H4 (cell line): Measurements from ENCODE around the gene RNF5. TPM values are rescaled to one million over a fixed set of nuclear protein-coding genes. Genes with fewer than 3 reads are reported as not detected.
"Not testable (repeated sequence)": the region's sequence is repeated elsewhere in the genome, so short reads cannot be mapped to it uniquely, and the experiment has no call there.

Experiments
- DNase-seq: peaks from one replicate; pipeline ENCODE4 v3.0.0-alpha.2; 2015; ENCODE audit warnings: low spot score
- total RNA-seq: library from RNA; depleted of rRNA; stranded (reverse); fragments of >200 nt; shearing (Covaris generic); gene quantifications from 2 replicates; pipeline ENCODE4 v1.2.3, GENCODE V29; 2014; rRNA removed

RNF5 gene
- total RNA-seq, 1 experiment from 2014 or later: 56.9 TPM

- no peak for DNase-seq
Observed at GRCh38 chr6:32204268-32204715, 26.1 kb downstream of the RNF5 start.

- DNase-seq: no peak
Observed at GRCh38 chr6:32208996-32209395, 30.8 kb downstream of the RNF5 start.

- no peak for DNase-seq
Observed at GRCh38 chr6:32210191-32210601, 32.0 kb downstream of the RNF5 start.

- not testable (repeated sequence) for DNase-seq
Observed at GRCh38 chr6:32211432-32211831, 33.2 kb downstream of the RNF5 start.

- DNase-seq: no peak
Observed at GRCh38 chr6:32212076-32212760, 34.0 kb downstream of the RNF5 start.

GRCh38 chr6:32213649-32214048, 35.4 kb downstream of the RNF5 start:
- no peak for DNase-seq

GRCh38 chr6:32214126-32214525, 35.9 kb downstream of the RNF5 start:
- no peak for DNase-seq

GRCh38 chr6:32215617-32216016, 37.4 kb downstream of the RNF5 start:
- DNase-seq: no peak

GRCh38 chr6:32216285-32216684, 38.1 kb downstream of the RNF5 start:
- DNase-seq: no peak

- no peak for DNase-seq
Observed at GRCh38 chr6:32216998-32217397, 38.8 kb downstream of the RNF5 start.

- no peak for DNase-seq
Observed at GRCh38 chr6:32218167-32218566, 40.0 kb downstream of the RNF5 start.

GRCh38 chr6:32220021-32220420, 41.8 kb downstream of the RNF5 start:
- no peak for DNase-seq

GRCh38 chr6:32222333-32223230, 44.4 kb downstream of the RNF5 start:
- no peak for DNase-seq

- DNase-seq: no peak
Observed at GRCh38 chr6:32223258-32224235, 45.3 kb downstream of the RNF5 start, which contains the start of gene NOTCH4. Gene NOTCH4 (minus strand): TSS chr6:32224067. CDS start chr6:32223928, 139 bp downstream.

- DNase-seq: no peak
Observed at GRCh38 chr6:32224696-32225095, 46.5 kb downstream of the RNF5 start.

- no peak for DNase-seq
Observed at GRCh38 chr6:32226434-32226833, 48.2 kb downstream of the RNF5 start.

Other genes starting within 250 kb of the RNF5 start
- gene CFB, start 232.3 kb upstream of the RNF5 start, total RNA-seq: 1.5 and 4.3 TPM in 2 replicates
- gene NELFE, start 219.4 kb upstream of the RNF5 start, total RNA-seq: 140 and 141 TPM in 2 replicates
- gene SKIC2, start 219.2 kb upstream of the RNF5 start, total RNA-seq: 21.1 and 23.8 TPM in 2 replicates
- 11.0 and 13.5 TPM in 2 replicates for gene DXO, start 206.3 kb upstream of the RNF5 start, total RNA-seq
- gene C4A, start 196.3 kb upstream of the RNF5 start, total RNA-seq: 7.2 and 8.5 TPM in 2 replicates
- gene C4B, start 163.6 kb upstream of the RNF5 start, total RNA-seq: 6.5 and 10.9 TPM in 2 replicates
- gene CYP21A2, start 140.0 kb upstream of the RNF5 start, total RNA-seq: 0.48 TPM in 1 of 2 replicates, not detected in the other
- 0.06 and 0.29 TPM in 2 replicates for gene TNXB, start 69.1 kb upstream of the RNF5 start, total RNA-seq
- 17.1 and 23.4 TPM in 2 replicates for gene ATF6B, start 50.2 kb upstream of the RNF5 start, total RNA-seq
- 11.7 and 14.2 TPM in 2 replicates for gene FKBPL, start 48.1 kb upstream of the RNF5 start, total RNA-seq
- 0.10 TPM in 1 of 2 replicates, not detected in the other for gene PRRT1, start 26.5 kb upstream of the RNF5 start, total RNA-seq
- 19.3 and 25.7 TPM in 2 replicates for gene PPT2, start 24.3 kb upstream of the RNF5 start, total RNA-seq
- 0.43 and 1.7 TPM in 2 replicates for gene EGFL8, start 13.8 kb upstream of the RNF5 start, total RNA-seq
- gene AGPAT1, start 2.3 kb upstream of the RNF5 start, total RNA-seq: 45.6 and 51.3 TPM in 2 replicates
- gene AGER, start 5.8 kb downstream of the RNF5 start, total RNA-seq: 0.41 TPM in 1 of 2 replicates, not detected in the other
- 14.3 and 17.4 TPM in 2 replicates for gene PBX2, start 11.8 kb downstream of the RNF5 start, total RNA-seq
- 3.2 and 3.9 TPM in 2 replicates for gene GPSM3, start 14.2 kb downstream of the RNF5 start, total RNA-seq
- 0.23 and 0.43 TPM in 2 replicates for gene NOTCH4, start 45.7 kb downstream of the RNF5 start, total RNA-seq
- not detected in 2 replicates for gene TSBP1, start 193.5 kb downstream of the RNF5 start, total RNA-seq
- not detected in 2 replicates for gene BTNL2, start 228.8 kb downstream of the RNF5 start, total RNA-seq